Measurements from ENCODE around the gene CACNA1B.

CACNA1B gene

DNA sequence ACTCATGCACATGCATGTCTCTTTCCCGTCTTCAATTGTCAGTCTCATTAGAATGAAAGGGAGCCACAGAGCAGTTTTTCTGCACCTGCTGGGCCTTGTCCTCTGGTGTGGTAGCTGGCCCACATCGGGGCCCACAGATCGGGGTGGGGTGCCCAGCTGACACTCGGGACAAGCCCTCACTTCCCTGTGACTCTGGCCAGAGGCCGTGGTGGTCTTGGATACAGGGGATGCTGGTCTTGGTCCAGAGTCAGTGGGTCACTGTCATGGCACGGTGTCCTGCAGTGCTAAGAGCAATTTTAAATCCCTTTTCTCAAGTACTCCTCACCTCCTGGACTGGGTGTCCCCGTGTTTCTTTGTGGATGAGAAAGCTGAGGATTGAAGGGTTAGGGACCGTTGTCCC, 193.2 kb downstream of the CACNA1B start:
- DNase-seq (ENCODE audit: extremely low spot score): no peak
- TF ChIP-seq ZNF384 (IDR thresholded peaks at IDR 0.05): no peak
- TF ChIP-seq CTBP1 (IDR thresholded peaks at IDR 0.05; ENCODE audit: borderline replicate concordance): no peak
- TF ChIP-seq ARNT (IDR thresholded peaks at IDR 0.05): no peak
- TF ChIP-seq LEF1 (IDR thresholded peaks at IDR 0.05; ENCODE audit: borderline replicate concordance): no peak
- TF ChIP-seq, protein P1, sequence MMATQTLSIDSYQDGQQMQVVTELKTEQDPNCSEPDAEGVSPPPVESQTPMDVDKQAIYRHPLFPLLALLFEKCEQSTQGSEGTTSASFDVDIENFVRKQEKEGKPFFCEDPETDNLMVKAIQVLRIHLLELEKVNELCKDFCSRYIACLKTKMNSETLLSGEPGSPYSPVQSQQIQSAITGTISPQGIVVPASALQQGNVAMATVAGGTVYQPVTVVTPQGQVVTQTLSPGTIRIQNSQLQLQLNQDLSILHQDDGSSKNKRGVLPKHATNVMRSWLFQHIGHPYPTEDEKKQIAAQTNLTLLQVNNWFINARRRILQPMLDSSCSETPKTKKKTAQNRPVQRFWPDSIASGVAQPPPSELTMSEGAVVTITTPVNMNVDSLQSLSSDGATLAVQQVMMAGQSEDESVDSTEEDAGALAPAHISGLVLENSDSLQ (IDR thresholded peaks at IDR 0.05): no peak
- no peak for TF ChIP-seq BHLHE40 (IDR thresholded peaks at IDR 0.05; ENCODE audit: borderline replicate concordance)
- no peak for TF ChIP-seq SP1 (IDR thresholded peaks at IDR 0.05)
- CTCF ChIA-PET: no interaction called here
- POLR2A ChIA-PET: no interaction called here

DNA sequence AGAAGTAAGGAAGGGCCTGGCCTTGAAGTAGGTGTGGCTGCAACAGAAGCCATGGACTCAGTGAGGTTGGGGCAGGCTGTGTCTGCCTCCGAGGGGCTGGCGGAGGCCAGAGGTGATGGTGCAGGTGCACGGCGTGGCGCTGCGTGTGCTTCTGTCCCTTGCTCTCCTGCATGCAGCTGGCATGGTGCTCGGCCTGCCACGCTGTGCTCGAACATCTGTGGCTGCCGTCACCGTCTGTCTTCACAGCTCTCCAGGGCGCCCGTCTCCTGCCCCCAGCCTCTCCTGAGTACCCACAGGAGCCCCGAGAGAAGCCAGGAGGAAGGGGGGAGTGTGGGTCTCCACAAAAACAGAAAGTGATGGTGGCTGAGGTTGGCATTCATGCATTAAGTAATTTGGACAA, 193.7 kb downstream of the CACNA1B start:
- no peak for TF ChIP-seq SUZ12 (IDR thresholded peaks at IDR 0.05)
- TF ChIP-seq NFRKB (IDR thresholded peaks at IDR 0.05): no peak
- TF ChIP-seq BHLHE40 (IDR thresholded peaks at IDR 0.05; ENCODE audit: borderline replicate concordance): no peak
- TF ChIP-seq FOXK2 (IDR thresholded peaks at IDR 0.05): no peak
- TF ChIP-seq ARNT (IDR thresholded peaks at IDR 0.05): no peak
- TF ChIP-seq ZNF384 (IDR thresholded peaks at IDR 0.05): no peak
- TF ChIP-seq LEF1 (IDR thresholded peaks at IDR 0.05; ENCODE audit: borderline replicate concordance): no peak
- DNase-seq (ENCODE audit: extremely low spot score): no peak
- POLR2A ChIA-PET: no interaction called here
- CTCF ChIA-PET: no interaction called here

DNA sequence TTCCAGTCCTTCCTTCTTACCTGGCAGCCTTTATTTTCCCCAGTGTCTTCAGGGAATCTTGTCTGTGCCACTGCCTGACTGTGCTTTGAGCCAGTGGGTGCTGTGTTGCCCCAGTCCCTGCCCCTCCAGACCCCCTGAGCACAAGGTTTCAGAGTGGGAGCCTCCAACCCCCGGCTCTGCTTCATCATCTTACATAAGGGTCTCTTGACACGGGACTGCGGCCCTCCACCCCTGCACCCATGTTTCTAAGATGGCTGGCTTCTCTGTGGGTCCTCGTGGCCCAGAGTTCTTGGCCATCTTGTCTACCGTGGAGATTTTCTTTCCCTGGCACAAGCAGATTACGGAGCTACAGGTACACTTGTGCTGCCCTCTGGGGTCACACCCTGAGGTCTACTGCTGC, 194.1 kb downstream of the CACNA1B start:
- TF ChIP-seq CTBP1 (IDR thresholded peaks at IDR 0.05; ENCODE audit: borderline replicate concordance): no peak
- TF ChIP-seq, protein P1 (IDR thresholded peaks at IDR 0.05): no peak
- TF ChIP-seq FOXK2 (IDR thresholded peaks at IDR 0.05): no peak
- TF ChIP-seq FOXA1 (IDR thresholded peaks at IDR 0.05): no peak
- no peak for TF ChIP-seq FOXM1 (IDR thresholded peaks at IDR 0.05; ENCODE audit: borderline replicate concordance)
- TF ChIP-seq SP1 (IDR thresholded peaks at IDR 0.05): no peak
- TF ChIP-seq L3MBTL2 (conservative IDR thresholded peaks at IDR 0.05): no peak
- TF ChIP-seq SUZ12 (IDR thresholded peaks at IDR 0.05): no peak
- TF ChIP-seq LEF1 (IDR thresholded peaks at IDR 0.05; ENCODE audit: borderline replicate concordance): no peak
- no peak for TF ChIP-seq TARDBP (IDR thresholded peaks at IDR 0.05)
- no peak for TF ChIP-seq ELF4 (IDR thresholded peaks at IDR 0.05)
- TF ChIP-seq ZNF384 (IDR thresholded peaks at IDR 0.05): no peak
- no peak for TF ChIP-seq NFRKB (IDR thresholded peaks at IDR 0.05)
- TF ChIP-seq BHLHE40 (IDR thresholded peaks at IDR 0.05; ENCODE audit: borderline replicate concordance): no peak
- no peak for TF ChIP-seq ARNT (IDR thresholded peaks at IDR 0.05)
- no peak for TF ChIP-seq HDGF (IDR thresholded peaks at IDR 0.05; ENCODE audit: borderline replicate concordance)
- ChIA-PET CTCF (no interaction called here), POLR2A (no interaction called here)
- no peak for DNase-seq (ENCODE audit: extremely low spot score)

DNA sequence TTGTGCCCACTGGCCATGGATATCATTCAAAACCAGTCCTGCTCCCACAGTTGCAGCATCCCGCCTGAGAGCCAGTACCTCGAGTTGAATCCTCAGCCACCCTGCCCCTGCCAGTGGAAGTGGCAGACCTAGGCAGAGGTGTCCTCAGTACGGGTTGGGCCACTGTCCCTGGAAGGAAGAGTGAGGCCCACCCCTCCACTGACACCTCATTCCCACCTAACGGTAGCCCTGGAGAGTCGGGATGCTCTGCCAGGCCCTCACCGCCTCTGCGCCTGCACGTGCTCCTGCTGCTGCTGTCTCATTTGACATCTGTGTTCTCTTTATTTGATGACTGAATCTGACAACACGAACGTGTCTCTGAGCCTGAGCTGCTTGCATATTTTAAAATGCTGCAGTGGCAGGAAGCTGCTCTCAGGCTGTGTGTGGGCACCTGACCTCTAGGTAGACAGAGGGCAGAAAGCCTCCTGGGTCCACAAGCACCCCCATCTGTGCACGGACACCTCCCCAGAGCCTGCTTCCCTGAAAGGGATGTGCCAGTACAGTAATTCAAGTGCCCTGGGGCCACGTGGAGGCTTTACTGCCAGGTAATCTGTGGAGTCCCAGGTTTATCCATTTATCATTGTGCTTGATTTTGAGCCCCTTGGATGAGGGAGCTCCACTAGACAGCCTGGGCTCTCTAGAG, 194.7 kb downstream of the CACNA1B start:
- DNase-seq (ENCODE audit: extremely low spot score): no peak
- CTCF ChIA-PET: no interaction called here
- POLR2A ChIA-PET: no interaction called here
- TF ChIP-seq CTBP1 (IDR thresholded peaks at IDR 0.05; ENCODE audit: borderline replicate concordance) (no peak), L3MBTL2 (conservative IDR thresholded peaks at IDR 0.05) (no peak), TARDBP (IDR thresholded peaks at IDR 0.05) (no peak), SP1 (IDR thresholded peaks at IDR 0.05) (no peak), SUZ12 (IDR thresholded peaks at IDR 0.05) (no peak), ELF4 (IDR thresholded peaks at IDR 0.05) (no peak), ARNT (IDR thresholded peaks at IDR 0.05) (no peak), FOXM1 (IDR thresholded peaks at IDR 0.05; ENCODE audit: borderline replicate concordance) (no peak), ZNF384 (IDR thresholded peaks at IDR 0.05) (no peak), HDGF (IDR thresholded peaks at IDR 0.05; ENCODE audit: borderline replicate concordance) (no peak), NFRKB (IDR thresholded peaks at IDR 0.05) (no peak)
- TF ChIP-seq, protein P1 (IDR thresholded peaks at IDR 0.05): no peak

DNA sequence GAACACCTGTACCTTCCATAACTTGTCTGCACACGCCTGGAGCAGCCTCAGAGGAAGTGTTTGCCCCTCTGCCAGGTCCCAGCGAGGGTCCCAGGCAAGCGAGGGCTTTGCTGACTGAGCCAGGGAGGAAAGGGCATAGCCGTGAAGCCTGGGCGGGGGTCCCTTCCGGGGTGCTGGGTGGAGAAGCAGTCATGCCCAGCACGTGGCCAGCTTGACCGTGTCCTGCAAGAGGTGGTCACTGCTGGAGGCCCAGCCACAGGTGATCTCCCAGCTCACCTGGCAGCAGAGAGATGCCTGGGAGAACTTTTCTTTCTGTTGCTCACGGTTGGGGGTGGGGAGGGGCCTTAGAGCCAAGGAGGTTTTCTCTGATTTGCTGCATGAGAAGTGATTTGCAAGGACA, 195.3 kb downstream of the CACNA1B start:
- ChIA-PET POLR2A (no interaction called here), CTCF (no interaction called here)
- TF ChIP-seq FOXA1 (IDR thresholded peaks at IDR 0.05): no peak
- TF ChIP-seq HDGF (IDR thresholded peaks at IDR 0.05; ENCODE audit: borderline replicate concordance): no peak
- no peak for TF ChIP-seq NFRKB (IDR thresholded peaks at IDR 0.05)
- no peak for TF ChIP-seq SP1 (IDR thresholded peaks at IDR 0.05)
- TF ChIP-seq ELF4 (IDR thresholded peaks at IDR 0.05): no peak
- no peak for TF ChIP-seq LEF1 (IDR thresholded peaks at IDR 0.05; ENCODE audit: borderline replicate concordance)
- no peak for TF ChIP-seq ARNT (IDR thresholded peaks at IDR 0.05)
- no peak for TF ChIP-seq BHLHE40 (IDR thresholded peaks at IDR 0.05; ENCODE audit: borderline replicate concordance)
- no peak for TF ChIP-seq L3MBTL2 (conservative IDR thresholded peaks at IDR 0.05)
- no peak for TF ChIP-seq FOXM1 (IDR thresholded peaks at IDR 0.05; ENCODE audit: borderline replicate concordance)
- no peak for TF ChIP-seq FOXK2 (IDR thresholded peaks at IDR 0.05)
- TF ChIP-seq CTBP1 (IDR thresholded peaks at IDR 0.05; ENCODE audit: borderline replicate concordance): no peak
- no peak for TF ChIP-seq SUZ12 (IDR thresholded peaks at IDR 0.05)
- TF ChIP-seq, protein P1 (IDR thresholded peaks at IDR 0.05): no peak
- TF ChIP-seq TARDBP (IDR thresholded peaks at IDR 0.05): no peak
- no peak for DNase-seq (ENCODE audit: extremely low spot score)

DNA sequence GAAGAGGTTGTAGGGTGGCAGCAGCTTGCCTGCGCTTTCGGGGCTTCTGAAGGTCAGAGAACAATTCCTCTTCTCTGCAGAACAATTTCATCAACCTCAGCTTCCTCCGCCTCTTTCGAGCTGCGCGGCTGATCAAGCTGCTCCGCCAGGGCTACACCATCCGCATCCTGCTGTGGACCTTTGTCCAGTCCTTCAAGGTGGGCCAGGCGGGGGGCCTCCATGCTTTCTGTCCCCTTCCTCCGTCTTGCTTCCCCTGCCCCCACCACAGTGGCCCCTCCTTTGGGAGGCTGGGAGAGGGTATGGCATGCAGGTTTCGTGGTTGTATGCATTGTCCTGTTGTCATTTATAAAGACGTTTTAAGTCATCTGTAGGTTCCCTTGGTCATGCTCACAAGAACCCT, 195.8 kb downstream of the CACNA1B start:
- no peak for DNase-seq (ENCODE audit: extremely low spot score)
- ChIA-PET CTCF (no interaction called here), POLR2A (no interaction called here)
- TF ChIP-seq ELF4 (IDR thresholded peaks at IDR 0.05) (no peak), NFRKB (IDR thresholded peaks at IDR 0.05) (no peak), L3MBTL2 (conservative IDR thresholded peaks at IDR 0.05) (no peak)

Measured in HEK293T (cell line).